Endothelial cell of umbilical vein (primary cell): ENCODE results near the gene TNFSF12. TPM values are rescaled to one million over a fixed set of nuclear protein-coding genes. Genes with fewer than 3 reads are reported as not detected.
A peak's percentile ranks its signal among the peaks of the same experiment; 100 is the strongest.

ENCODE experiments used
- BruUV-seq: library from RNA; stranded (reverse); fragments of 400-500 nt; replicated peaks from 2 replicates; lab custom pipeline; 2021; lab: Mats Ljungman, UMichigan
- CTCF ChIA-PET: fragments of 300-600, 350-600 bp; sonication (Branson Sonifier 250); formaldehyde crosslinking; loops from one replicate; lab custom pipeline; 2021; ENCODE audit warnings: antibody characterized with exemption, inconsistent platforms; lab: Charles Lee
- POLR2A ChIA-PET: fragments of 300-600, 350-600 bp; sonication (Branson Sonifier 250); formaldehyde crosslinking; loops from one replicate; lab custom pipeline; 2021; ENCODE audit warnings: antibody characterized with exemption, inconsistent platforms; lab: Charles Lee
- DNase-seq: peaks from one replicate; pipeline ENCODE4 v3.0.0-alpha.2; 2011; ENCODE audit warnings: low read depth, low spot score
- FAIRE-seq: peaks from 2 replicates; lab custom pipeline; 2011; peaks lifted over from hg19 to GRCh38; lab: Jason Lieb, UNC
- H2AFZ ChIP-seq: 2 replicates; pipeline ENCODE4 v1.6.0; 2012; ENCODE audit warnings: low read depth, low read length, control low read depth, inconsistent platforms
- H3K27ac ChIP-seq: 2 replicates; pipeline ENCODE4 v1.5.1; 2011; ENCODE audit warnings: low read depth, mild to moderate bottlenecking, control low read depth, low read length, moderate library complexity; ENCODE audit not compliant: insufficient read depth
- H3K27me3 ChIP-seq, 2 experiments: 2 replicates each; pipeline versions ENCODE4 v1.6.0 to v1.6.1; 2011; ENCODE audit warnings: low read length in 2 of 2, mixed read lengths in 1 of 2; ENCODE audit not compliant: control insufficient read depth in 2 of 2, insufficient read depth in 2 of 2
- H3K36me3 ChIP-seq, 2 experiments: 2 replicates in 1 of 2; 3 replicates in 1 of 2; pipeline ENCODE4 v1.5.1; 2011; ENCODE audit warnings: low read length in 2 of 2, mild to moderate bottlenecking in 1 of 2, moderate library complexity in 1 of 2; ENCODE audit not compliant: control insufficient read depth in 2 of 2, insufficient read depth in 2 of 2; ENCODE audit errors: extremely low read depth in 1 of 2
- H3K4me1 ChIP-seq: 3 replicates; pipeline ENCODE4 v1.5.1; 2011; ENCODE audit warnings: mild to moderate bottlenecking, low read length; ENCODE audit not compliant: control insufficient read depth, insufficient read depth; ENCODE audit errors: extremely low read depth
- H3K4me2 ChIP-seq: 2 replicates; pipeline ENCODE4 v1.6.1; 2011; ENCODE audit warnings: low read length, control low read depth, mixed read lengths; ENCODE audit not compliant: insufficient read depth
- H3K4me3 ChIP-seq, 3 experiments: fragments of 200-600 bp in 1 of 3; sonication (generic), shearing (Covaris generic) in 1 of 3; replicated peaks in 1 of 3; 2 replicates each; pipeline ENCODE4 v1.5.1; 2011 to 2016; ENCODE audit warnings: control low read depth in 3 of 3, low read length in 3 of 3, mild to moderate bottlenecking in 2 of 3, inconsistent platforms in 1 of 3, low read depth in 1 of 3, moderate library complexity in 1 of 3; ENCODE audit not compliant: insufficient read depth in 1 of 3
- H3K79me2 ChIP-seq: 2 replicates; pipeline ENCODE4 v1.6.0; 2012; ENCODE audit warnings: low read length, inconsistent platforms; ENCODE audit not compliant: control insufficient read depth, insufficient read depth
- H3K9ac ChIP-seq: replicated peaks from 2 replicates; pipeline ENCODE3; 2011; ENCODE audit warnings: low read length, control low read depth; ENCODE audit not compliant: insufficient read depth; ENCODE audit errors: extremely low read depth
- H3K9me1 ChIP-seq: replicated peaks from 3 replicates; pipeline ENCODE4 v1.6.0; 2011; ENCODE audit warnings: mild to moderate bottlenecking, low read length; ENCODE audit not compliant: control insufficient read depth, insufficient read depth; ENCODE audit errors: extremely low read depth
- H3K9me3 ChIP-seq: replicated peaks from 2 replicates; pipeline ENCODE4 v1.5.1; 2012; ENCODE audit warnings: low read length, inconsistent platforms; ENCODE audit not compliant: control insufficient read depth, insufficient read depth
- H4K20me1 ChIP-seq: replicated peaks from 2 replicates; pipeline ENCODE3; 2011; ENCODE audit warnings: mild to moderate bottlenecking, low read length; ENCODE audit not compliant: control insufficient read depth, insufficient read depth; ENCODE audit errors: extremely low read depth
- EZH2 ChIP-seq: IDR thresholded peaks from 2 replicates; pipeline ENCODE4 v1.6.1; 2012; ENCODE audit warnings: borderline replicate concordance, low read depth, mild to moderate bottlenecking, moderate library complexity, low read length, inconsistent platforms; ENCODE audit not compliant: severe bottlenecking
- FOS ChIP-seq: IDR thresholded peaks from 2 replicates; pipeline ENCODE4 v1.6.1; 2011; ENCODE audit warnings: mild to moderate bottlenecking, low read length, moderate library complexity, borderline replicate concordance; ENCODE audit not compliant: insufficient read depth
- GATA2 ChIP-seq: IDR thresholded peaks from 2 replicates; pipeline ENCODE4 v1.7.0; 2011; ENCODE audit warnings: low read depth, mild to moderate bottlenecking, moderate library complexity, mixed read lengths, low read length; ENCODE audit not compliant: insufficient read length, insufficient read depth
- JUN ChIP-seq: IDR thresholded peaks from 2 replicates; pipeline ENCODE4 v1.6.1; 2011; ENCODE audit warnings: borderline replicate concordance, low read depth; ENCODE audit not compliant: insufficient read length, insufficient read depth
- MYC ChIP-seq: IDR thresholded peaks from one replicate; pipeline ENCODE4 v1.6.1; 2011; ENCODE audit warnings: mild to moderate bottlenecking, low read depth, low read length
- POLR2A ChIP-seq: IDR thresholded peaks from 2 replicates; pipeline ENCODE4 v1.6.1; 2012; ENCODE audit warnings: low read depth, mild to moderate bottlenecking, control low read depth, low read length
- POLR2AphosphoS5 ChIP-seq: IDR thresholded peaks from 2 replicates; pipeline ENCODE4 v1.6.1; 2012; ENCODE audit warnings: low read depth, mild to moderate bottlenecking, control low read depth, low read length, moderate library complexity; ENCODE audit not compliant: insufficient read depth
- dilution Hi-C: fragments of 300-500 bp; cut with MboI; formaldehyde crosslinking; loops from one replicate; pipeline ENCODE4 v1.15.0; 2019; ENCODE audit warnings: low sequenced_read_pairs; ENCODE audit not compliant: extremely low pct_ligation_motif_present
- intact Hi-C: fragments of 100-400 bp; cut with micrococcal nuclease; formaldehyde crosslinking; loops from one replicate; pipeline ENCODE4 v1.10.0; 2022
- polyA plus RNA-seq, 4 experiments: library from polyadenylated mRNA; depleted of rRNA in 3 of 4; stranded (reverse) in 3 of 4; unstranded in 1 of 4; fragments of >200 nt; gene quantifications; 2 replicates each; pipeline versions ENCODE4 v1.2.1 to v1.2.3, GENCODE V29; 2011 to 2012; ENCODE audit warnings: missing spikeins in 1 of 4
- total RNA-seq: library from RNA; stranded (reverse); gene quantifications from 2 replicates; pipeline ENCODE4 v1.2.3, GENCODE V29; 2021
- TF ChIP-seq, protein P1 (sequence below): IDR thresholded peaks from 2 replicates; pipeline ENCODE4 v1.6.1; 2011; ENCODE audit not compliant: insufficient read depth, insufficient read length
- TF ChIP-seq, protein P2 (sequence below), 2 donors: IDR thresholded peaks; 1 replicate in 1 of 2; 2 replicates in 1 of 2; pipeline ENCODE4 v1.5.1; 2011; ENCODE audit warnings: low read length in 2 of 2, mild to moderate bottlenecking in 2 of 2, moderate library complexity in 2 of 2, control low read depth in 1 of 2, inconsistent platforms in 1 of 2, low read depth in 1 of 2; ENCODE audit not compliant: insufficient read depth in 1 of 2; ENCODE audit errors: extremely low read depth in 1 of 2

The TNFSF12 gene
- total and polyA plus RNA-seq, 2 donors (not counting 3 experiments of a cell fraction or from before 2014, with no cell fraction given), result 28.4 to 39.4 TPM

DNA sequence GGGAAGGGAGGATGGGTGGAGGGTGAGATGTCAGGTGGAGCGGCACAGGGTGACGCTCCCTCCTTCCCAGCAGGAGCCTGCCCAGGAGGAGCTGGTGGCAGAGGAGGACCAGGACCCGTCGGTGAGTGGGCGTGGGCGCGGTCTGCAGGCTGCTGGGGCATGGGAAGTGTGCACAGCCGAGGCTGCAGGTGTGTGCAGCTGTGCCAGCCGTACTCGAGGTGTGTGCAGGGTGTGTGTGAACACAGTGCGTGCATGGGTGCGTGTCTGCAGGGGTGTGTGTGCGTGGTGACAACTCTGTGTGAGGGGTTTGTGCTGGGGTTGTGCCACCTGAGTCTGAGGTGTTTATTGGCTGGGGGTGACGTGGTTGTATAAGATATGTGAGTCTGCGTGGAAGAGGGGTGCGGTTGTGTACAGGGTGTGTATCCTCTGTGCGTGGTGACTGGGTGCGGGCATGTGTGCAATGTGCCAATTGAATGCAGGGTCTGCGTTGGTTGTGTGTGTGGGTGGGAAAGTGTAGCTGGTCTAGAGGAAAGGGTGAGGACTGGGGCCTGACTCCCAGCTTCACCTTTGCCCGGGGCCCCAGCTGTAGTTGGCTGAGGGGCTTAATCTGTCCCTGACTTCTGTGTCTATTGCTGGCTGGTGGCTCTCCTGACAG is 670 bp downstream of the TNFSF12 start:
- no peak for DNase-seq
- H3K9ac ChIP-seq, result peak overlapping the region; percentile 49
- peaks cover 10% of the 10 kb centered on the region for H3K4me1 ChIP-seq
- H3K36me3 ChIP-seq, result no peaks in the 10 kb centered on the region
- H3K9me3 ChIP-seq, result no peaks in the 10 kb centered on the region
- intact Hi-C loops, result no loop called here
- H3K27me3 ChIP-seq, result no peaks in the 10 kb centered on the region
- TF ChIP-seq, protein P1, sequence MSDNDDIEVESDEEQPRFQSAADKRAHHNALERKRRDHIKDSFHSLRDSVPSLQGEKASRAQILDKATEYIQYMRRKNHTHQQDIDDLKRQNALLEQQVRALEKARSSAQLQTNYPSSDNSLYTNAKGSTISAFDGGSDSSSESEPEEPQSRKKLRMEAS, result no peak
- no peak for TF ChIP-seq GATA2
- no peaks in the 10 kb centered on the region for H3K79me2 ChIP-seq
- FAIRE-seq, result no peak
- ChIA-PET POLR2A (no interaction called here), CTCF (interaction anchor here (0.6 to 5.1 kb wide), 5 partner anchors 9 to 35 kb away, joined by 3 to 32 read pairs (median 4); partner anchors contain the start of gene TNFSF13)
- H3K4me3 ChIP-seq, result peak overlapping the region; percentile 24 to 40 (median 26)
- dilution Hi-C loops, result no loop called here
- no peaks in the 10 kb centered on the region for H3K9me1 ChIP-seq
- H4K20me1 ChIP-seq, result no peaks in the 10 kb centered on the region
- H3K4me2 ChIP-seq, result peak overlapping the region; percentile 7
- BruUV-seq, result no TSS peak
- H3K27ac ChIP-seq, result no peak overlapping the region
- peak overlapping the region; percentile 68 for H2AFZ ChIP-seq

DNA sequence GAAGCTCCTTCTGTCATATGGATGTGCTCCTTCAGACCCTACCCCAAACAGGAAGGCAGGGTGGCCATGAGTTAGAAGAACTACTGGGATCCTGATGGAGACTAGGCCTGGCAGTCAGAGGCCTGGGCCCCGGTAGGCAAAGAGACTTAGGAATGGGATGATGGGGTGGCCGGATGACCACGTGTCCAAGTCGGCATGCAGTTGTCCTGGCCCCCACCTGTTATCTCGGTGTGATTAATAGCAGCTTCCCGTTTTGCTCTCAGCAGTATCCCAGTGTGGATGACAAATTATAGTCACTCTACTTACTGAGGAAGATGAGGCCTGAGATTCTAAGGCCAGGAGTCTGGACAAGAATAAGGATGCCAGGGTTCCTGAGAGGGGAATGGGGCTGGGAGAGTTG is 1.5 kb downstream of the TNFSF12 start:
- Histone ChIP-seq H3K4me2 (no peak overlapping the region), H3K9me1 (no peaks in the 10 kb centered on the region), H3K9ac (no peak overlapping the region), H3K9me3 (no peaks in the 10 kb centered on the region), H3K27ac (no peak overlapping the region), H3K4me1 (peaks cover 10% of the 10 kb centered on the region), H3K79me2 (no peaks in the 10 kb centered on the region), H2AFZ (no peak overlapping the region), H3K4me3 (no peak overlapping the region), H3K27me3 (no peaks in the 10 kb centered on the region), H4K20me1 (no peaks in the 10 kb centered on the region), H3K36me3 (no peaks in the 10 kb centered on the region)
- ChIA-PET POLR2A (no interaction called here), CTCF (interaction anchor here (1.4 to 5.1 kb wide), 3 partner anchors 10 to 36 kb away, joined by 4 to 32 read pairs (median 20); no protein-coding TSS in a partner anchor)
- intact Hi-C loops (no loop called here), dilution Hi-C loops (no loop called here)
- TF ChIP-seq POLR2AphosphoS5 (no peak), MYC (no peak), FOS (no peak), POLR2A (no peak), JUN (no peak), EZH2 (no peak), GATA2 (no peak)
- TF ChIP-seq, protein P2, sequence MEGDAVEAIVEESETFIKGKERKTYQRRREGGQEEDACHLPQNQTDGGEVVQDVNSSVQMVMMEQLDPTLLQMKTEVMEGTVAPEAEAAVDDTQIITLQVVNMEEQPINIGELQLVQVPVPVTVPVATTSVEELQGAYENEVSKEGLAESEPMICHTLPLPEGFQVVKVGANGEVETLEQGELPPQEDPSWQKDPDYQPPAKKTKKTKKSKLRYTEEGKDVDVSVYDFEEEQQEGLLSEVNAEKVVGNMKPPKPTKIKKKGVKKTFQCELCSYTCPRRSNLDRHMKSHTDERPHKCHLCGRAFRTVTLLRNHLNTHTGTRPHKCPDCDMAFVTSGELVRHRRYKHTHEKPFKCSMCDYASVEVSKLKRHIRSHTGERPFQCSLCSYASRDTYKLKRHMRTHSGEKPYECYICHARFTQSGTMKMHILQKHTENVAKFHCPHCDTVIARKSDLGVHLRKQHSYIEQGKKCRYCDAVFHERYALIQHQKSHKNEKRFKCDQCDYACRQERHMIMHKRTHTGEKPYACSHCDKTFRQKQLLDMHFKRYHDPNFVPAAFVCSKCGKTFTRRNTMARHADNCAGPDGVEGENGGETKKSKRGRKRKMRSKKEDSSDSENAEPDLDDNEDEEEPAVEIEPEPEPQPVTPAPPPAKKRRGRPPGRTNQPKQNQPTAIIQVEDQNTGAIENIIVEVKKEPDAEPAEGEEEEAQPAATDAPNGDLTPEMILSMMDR (IDR thresholded peaks at IDR 0.05; ENCODE audit: extremely low read depth in 1 of 2, insufficient read depth in 1 of 2, low read depth in 1 of 2, low read length in 2 of 2), result no peak
- TF ChIP-seq, protein P1, result no peak
- no peak for DNase-seq
- no TSS peak for BruUV-seq
- FAIRE-seq, result no peak
